Stimulated activated CD4-positive, alpha-beta T cell treated with anti-CD3 and anti-CD28 coated beads, Interleukin-1b, Interleukin-23, amount 100 ng/mL, for 1 hour (primary cell): ENCODE measurements around the gene MYD88.
"Not testable (repeated sequence)": the region's sequence is repeated elsewhere in the genome, so short reads cannot be mapped to it uniquely, and the experiment has no call there.

Experiments
- DNase-seq, 2 donors: peaks; one replicate each; pipeline ENCODE4 v3.0.0-alpha.2; 2020; ENCODE audit warnings: low read depth in 2 of 2

MYD88 gene

GRCh38 chr3:38126121-38126892 lies 12.2 kb upstream of the MYD88 start:
- no peak for DNase-seq

GRCh38 chr3:38127611-38128302 lies 10.7 kb upstream of the MYD88 start:
- no peak for DNase-seq

- DNase-seq, result no peak
These were observed 10.2 kb upstream of the MYD88 start for GRCh38 chr3:38128303-38128655.

- DNase-seq, result no peak
These were observed 9.4 kb upstream of the MYD88 start for GRCh38 chr3:38129058-38129457.

- no peak for DNase-seq
These were observed 7.8 kb upstream of the MYD88 start for GRCh38 chr3:38130631-38131065.

- DNase-seq, result no peak
These were observed 6.7 kb upstream of the MYD88 start for GRCh38 chr3:38131621-38132369.

GRCh38 chr3:38133209-38133556 lies 5.3 kb upstream of the MYD88 start:
- no peak for DNase-seq

- DNase-seq, result no peak
These were observed 4.7 kb upstream of the MYD88 start for GRCh38 chr3:38133557-38134405.

- DNase-seq, result not testable (repeated sequence)
These were observed 3.8 kb upstream of the MYD88 start for GRCh38 chr3:38134517-38135143.

GRCh38 chr3:38135621-38136277 lies 2.7 kb upstream of the MYD88 start:
- not testable (repeated sequence) for DNase-seq

- DNase-seq, result no peak
These were observed 2.1 kb upstream of the MYD88 start for GRCh38 chr3:38136393-38136776.

GRCh38 chr3:38136777-38137614 lies 1.5 kb upstream of the MYD88 start, which contains the start of gene ACAA1:
ACAA1 (minus strand) TSS chr3:38137127; CDS start chr3:38137035, 92 bp downstream.
- DNase-seq, result peak; percentile 93

- DNase-seq, result no peak
These were observed 679 bp upstream of the MYD88 start for GRCh38 chr3:38137615-38138348.

- no peak for DNase-seq
These were observed 730 bp downstream of the MYD88 start for GRCh38 chr3:38139191-38139590.

- no peak for DNase-seq
These were observed 1.2 kb downstream of the MYD88 start for GRCh38 chr3:38139652-38140051.

- DNase-seq, result no peak
These were observed 2.1 kb downstream of the MYD88 start for GRCh38 chr3:38140326-38141172.

- no peak for DNase-seq
These were observed 2.9 kb downstream of the MYD88 start for GRCh38 chr3:38141173-38141951.

GRCh38 chr3:38141952-38142273 lies 3.5 kb downstream of the MYD88 start:
- no peak for DNase-seq
